NOMO-1 (cell line): ENCODE data around the gene SPTB.

Source experiments
- DNase-seq, 2 experiments: peaks; one replicate each; lab custom pipeline; 2025; ENCODE audit not compliant: unreplicated experiment in 2 of 2; lab: John Stamatoyannopoulos, UW

SPTB gene

GRCh38 chr14:64769096-64770020, 110.3 kb downstream of the SPTB start:
- DNase-seq = no peak

DNA sequence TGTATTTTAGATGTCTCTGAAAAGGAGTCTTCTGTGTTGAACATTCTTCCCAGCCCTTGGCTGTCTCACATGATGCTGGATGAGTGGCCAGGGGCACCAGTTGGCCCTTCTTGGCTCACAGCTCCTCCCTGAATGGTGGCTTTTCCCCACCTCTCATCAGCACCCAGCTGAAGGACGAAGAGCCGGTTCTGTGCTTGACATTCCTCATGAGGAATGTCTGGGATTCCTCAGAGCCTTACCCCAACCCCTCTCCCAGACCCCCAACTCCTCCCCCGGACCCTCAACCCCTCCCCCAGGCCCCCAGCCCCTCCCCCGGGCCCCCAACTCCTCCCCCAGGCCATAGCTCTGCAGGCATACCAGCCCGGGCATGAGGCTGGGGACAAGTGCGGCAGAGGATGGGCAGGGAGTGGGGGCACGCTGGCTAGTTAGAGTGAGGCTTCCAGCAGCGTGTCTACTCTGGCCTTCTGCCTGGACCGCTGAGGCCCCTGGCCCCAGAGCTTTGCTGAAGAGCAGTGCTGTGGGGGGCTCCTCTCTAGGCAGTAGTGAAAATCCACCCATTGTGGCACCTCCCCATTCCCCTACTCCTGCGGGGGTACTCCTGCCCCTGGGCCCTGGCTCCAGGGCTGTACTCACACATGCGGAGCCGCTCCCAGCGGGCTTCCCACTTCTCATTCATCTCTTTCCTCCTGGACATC, 111.2 kb downstream of the SPTB start:
- DNase-seq = no peak

DNA sequence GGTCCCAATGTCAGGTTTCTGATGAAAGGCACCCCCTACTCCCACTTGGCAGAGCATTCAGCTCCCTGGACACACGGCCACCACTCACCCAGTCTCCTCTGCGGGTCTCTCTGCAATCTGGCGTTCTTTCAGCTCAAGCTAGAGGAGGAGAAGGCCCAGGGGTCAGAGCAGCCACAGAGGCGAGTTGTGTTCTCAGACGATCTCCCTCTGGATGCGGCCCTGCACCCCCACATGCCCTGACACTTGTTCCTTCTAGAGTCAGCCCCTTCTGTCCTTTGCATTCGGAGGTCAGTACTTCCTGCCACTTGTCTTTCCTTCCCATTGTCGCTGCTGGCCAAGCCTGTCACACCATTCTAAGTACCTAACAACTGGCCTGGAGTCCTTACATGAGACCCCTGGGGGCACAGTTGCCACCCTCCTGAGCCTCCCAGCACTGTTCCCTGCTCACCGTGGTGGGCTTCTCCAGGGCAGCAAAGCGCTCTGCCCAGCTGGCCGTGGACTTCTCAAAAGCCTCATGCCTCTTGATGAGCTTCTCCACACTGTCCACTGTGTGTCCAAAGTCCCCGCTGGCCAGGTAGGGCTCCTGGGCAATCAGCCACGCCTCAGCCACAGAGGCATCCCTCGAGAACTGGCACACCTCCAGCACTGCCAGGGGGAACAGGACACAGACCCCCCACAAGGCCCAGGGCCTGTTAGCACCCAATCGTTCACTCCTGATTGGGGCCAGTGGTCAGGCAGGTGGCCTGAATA, 112.3 kb downstream of the SPTB start:
- DNase-seq = no peak

DNA sequence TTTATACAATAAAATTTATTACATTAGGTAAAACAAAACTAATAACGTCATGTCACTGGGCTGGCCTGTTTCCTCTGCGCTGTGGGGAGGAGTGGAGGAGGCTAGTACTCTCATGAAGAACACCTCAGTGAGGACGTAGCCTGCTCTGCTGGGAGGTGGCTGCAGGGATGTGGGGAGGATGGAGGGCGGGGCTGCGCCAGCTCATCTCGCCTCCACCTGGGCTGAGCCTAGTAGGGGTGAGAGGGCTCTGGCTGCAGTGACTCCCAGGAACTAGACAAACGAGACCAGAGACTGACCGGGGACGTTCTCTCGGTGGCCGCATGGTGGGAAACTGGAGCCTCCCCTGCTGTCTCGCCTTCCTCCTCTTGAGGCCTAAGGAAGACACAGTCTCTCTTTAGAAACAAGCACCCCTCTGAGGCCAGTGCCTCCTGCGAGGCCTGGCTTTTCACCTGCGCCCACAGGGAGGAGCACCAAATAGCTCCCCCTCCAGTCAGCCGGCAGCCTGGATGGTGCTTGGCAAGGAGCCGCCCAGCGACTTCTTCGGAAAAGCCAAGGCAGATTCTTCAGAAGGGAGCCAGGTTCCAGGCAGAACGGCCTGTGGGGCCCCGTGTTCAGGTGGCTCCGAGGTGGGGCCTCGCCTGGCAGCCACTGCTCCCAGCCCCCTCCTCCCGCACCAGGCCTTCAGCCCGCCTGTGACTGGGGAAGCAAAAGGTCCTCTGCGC, 113.1 kb downstream of the SPTB start:
- no peak for DNase-seq

- DNase-seq = no peak
These were observed 113.9 kb downstream of the SPTB start for GRCh38 chr14:64765740-64766302.

DNA sequence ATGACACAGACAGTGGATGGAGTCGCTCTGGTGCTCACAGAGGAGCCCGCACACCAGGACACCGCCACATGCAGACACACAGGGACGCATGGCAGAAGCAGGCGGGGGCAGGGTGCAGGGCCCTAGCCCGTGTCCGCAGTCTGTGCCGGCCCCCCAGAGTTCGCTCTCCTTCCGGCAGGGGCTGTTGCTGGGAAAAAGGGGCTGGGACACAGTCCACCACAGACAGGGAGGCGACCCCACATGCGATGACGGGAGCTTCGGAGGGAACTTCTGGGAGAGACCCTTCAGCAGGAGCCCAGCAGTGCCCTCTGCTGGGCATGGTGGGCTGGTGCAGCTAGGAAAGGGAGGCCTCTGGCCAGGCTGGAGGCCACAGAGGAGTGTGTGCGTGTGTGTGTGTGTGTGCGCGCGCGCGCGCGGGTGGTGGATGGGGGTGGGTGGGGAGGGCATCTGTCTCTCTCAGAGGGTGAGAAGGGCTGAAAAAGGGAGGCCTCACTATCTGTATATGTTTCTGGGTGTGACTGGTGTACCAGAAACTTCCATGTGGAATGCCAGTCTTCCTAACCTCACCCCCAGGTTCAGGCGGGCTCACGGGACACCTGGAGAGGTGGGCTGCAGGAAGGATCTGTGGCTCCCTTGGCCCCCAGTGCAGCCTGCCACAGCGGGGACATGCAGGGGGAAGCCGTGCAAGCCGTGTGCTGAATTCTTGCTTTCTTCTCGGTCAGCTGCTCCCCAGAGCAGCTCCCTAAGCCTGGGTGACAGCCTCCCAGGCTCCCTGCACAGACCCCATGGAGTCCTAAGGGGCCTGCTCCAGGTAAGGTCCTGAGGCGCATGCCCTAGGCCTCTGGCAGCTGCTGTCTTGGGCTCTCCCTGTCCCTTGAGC, 114.8 kb downstream of the SPTB start:
- peak; percentile 46 to 63 for DNase-seq

DNA sequence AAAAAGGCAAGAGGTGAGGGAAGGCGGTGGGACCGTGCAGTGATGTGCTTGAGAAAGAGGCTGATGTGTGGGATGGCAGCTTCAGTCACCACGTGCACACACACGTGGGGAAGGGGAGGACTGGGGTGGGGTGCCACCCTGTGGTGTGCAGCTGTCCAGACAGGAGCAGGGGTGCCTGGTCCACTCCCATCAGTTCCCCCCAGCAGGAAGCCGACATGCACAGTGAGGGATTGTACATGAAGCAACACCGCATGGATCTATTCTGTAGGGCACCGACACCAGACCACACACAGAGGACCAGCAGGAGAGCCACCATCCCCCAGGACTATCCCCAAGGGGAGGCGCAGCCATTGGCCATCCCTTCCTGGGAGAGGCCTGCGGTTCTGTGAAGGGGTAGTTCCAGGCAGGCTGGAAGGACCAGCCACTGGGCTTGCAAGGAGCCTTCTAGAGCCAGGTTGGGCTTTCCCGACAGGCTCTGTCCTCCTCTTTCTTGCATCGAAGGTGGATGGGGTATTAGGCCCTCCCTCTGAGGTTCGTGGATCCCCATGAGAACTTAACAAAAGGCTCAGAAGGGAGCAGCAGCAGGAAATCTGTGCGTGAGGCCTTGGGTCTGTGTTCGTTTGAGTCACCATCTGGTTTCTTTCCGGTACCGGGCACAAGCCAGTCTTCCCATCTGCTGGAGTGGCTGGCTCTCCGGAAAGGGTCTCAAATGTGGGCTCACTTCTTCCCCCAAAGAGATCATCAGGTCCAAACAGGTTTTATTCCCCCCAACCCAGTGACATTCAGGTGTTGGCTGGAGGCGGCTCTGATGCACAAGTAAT, 115.7 kb downstream of the SPTB start:
- DNase-seq = no peak

- no peak for DNase-seq
These were observed 116.5 kb downstream of the SPTB start for GRCh38 chr14:64763085-64763782.

GRCh38 chr14:64762044-64763034, 117.4 kb downstream of the SPTB start:
- DNase-seq = peak in 1 of 2 experiments; percentile 12

- DNase-seq = no peak
These were observed 118.2 kb downstream of the SPTB start for GRCh38 chr14:64761441-64762043.

GRCh38 chr14:64760916-64761315, 118.8 kb downstream of the SPTB start:
- DNase-seq = no peak

GRCh38 chr14:64760146-64760755, 119.5 kb downstream of the SPTB start:
- DNase-seq = peak; percentile 14 to 21

DNA sequence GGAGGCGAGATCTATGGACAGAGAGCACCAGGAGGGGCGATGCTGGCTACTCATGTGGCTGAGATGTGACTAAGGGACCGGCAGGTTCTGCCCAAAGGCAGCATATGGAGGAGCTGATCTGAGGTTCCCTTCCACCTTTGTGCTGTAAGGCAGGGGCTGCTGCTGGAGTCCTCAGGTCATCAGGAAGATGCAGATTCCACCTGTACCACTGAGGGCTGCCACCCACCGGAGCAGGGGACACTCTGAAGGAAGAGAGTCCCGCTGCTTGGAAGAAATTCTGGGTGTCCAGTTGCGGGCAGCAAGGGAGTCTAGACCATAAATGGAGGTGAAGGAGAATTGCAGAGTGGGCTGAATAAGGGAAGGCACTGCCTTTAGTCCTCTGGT, 120.2 kb downstream of the SPTB start:
- no peak for DNase-seq

DNA sequence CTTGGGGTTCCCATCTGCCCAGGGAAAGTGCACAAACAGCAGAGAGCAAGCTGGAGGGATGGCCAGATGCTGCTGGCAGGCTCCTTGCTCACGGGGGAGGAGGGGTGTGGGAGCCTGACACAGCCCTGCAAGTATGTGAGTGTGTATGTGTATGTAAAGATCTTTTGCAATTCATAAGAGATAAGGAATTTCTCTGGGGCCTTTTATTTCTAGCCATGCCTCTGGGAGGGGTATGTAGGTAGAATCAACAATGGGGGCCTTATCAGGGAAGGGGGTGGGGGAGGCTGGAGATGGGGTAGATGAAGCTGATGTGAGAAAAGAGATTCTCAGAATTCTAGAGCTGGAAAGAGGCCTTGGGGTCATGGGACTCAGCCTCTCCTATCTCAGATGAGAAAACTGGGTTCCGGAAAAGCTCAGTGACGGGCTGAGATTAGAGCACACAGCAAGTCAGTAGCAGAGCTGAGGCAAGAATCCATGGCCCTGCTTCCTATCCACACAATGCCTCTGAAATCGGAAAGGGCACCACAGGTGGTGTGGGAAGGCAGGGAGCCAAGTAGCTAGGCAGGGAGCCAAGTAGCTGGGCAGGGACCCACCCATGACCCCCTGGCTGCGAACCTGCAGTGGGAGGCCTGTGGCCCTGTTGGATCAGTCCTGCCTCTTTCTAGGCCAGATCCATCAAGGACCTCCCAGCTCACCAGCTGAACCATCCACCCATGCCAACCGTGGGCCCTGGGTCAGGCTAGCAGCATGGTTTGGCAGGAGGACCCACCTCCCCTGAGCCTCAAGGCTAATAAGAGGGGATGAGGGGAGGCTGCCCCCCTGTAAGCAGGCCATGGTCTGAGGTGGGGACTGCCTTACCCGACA, 120.8 kb downstream of the SPTB start:
- DNase-seq = no peak

GRCh38 chr14:64758025-64758521, 121.6 kb downstream of the SPTB start:
- DNase-seq = no peak
